ENCODE results near the gene SPECC1.
A peak's percentile ranks its signal among the peaks of the same experiment; 100 is the strongest.
"Not testable (repeated sequence)": the region's sequence is repeated elsewhere in the genome, so short reads cannot be mapped to it uniquely, and the experiment has no call there.

Gene SPECC1

DNA sequence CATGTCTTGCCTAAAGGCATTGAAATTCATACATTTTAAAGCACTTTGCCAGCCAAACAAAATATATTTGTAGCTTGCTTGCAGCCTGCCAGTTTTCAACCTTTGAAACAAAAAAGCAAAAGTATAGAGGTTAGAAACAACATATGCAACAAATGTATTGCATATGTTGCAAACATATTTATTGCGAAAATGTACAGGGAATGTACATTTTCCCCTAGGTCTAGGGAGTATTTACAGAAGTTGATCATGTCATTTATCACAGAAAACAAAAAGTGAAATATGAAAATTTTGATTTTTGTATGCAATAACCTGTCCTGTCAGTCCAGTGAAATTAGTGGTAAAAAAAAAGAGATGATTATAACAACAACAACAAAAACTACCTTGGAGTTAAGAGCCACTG is 171.5 kb downstream of the SPECC1 start:
- DNase-seq = no peak

DNA sequence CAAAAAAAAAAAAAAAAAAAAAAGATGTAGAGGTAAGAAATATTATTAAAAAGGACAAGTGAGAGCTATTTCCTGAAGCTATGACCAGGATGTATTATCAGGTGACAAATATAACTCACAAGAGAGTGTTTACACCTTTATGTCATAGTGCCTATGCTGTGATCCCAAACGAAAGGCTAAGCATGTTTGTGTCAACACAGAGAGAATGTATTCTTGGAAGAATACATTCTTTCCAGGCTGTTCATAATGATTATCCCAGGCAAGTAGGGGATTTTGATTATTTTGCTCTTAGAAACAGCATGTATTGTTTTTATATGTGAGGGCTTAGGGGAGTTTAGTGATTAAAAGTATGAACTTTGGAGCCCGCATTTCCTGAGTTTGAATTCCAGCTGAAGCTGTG is 175.0 kb downstream of the SPECC1 start:
- DNase-seq = no peak

- DNase-seq = no peak
Observed at GRCh38 chr17:20184977-20185619, 175.9 kb downstream of the SPECC1 start.

DNA sequence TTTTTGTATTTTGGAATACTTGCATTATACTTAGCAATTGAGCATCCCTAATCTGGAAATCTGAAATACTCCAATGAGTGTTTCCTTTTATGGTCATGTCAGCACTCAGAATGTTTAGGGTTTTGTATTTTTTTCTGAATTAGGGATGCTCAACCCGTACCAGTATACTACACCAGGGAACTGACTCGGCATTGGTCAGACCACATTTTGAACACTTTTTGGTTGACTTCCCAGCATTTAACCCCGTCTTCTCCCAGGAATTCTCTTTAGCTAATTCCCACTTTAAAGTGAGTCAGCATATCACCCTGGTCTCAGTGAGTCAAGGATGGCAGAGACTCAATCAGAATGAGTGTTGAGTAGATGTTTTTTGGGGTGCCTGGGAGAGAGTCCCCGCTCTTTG is 177.9 kb downstream of the SPECC1 start:
- no peak for DNase-seq

- DNase-seq = no peak
Observed at GRCh38 chr17:20189302-20189701, 180.1 kb downstream of the SPECC1 start.

GRCh38 chr17:20189979-20190378 is 180.8 kb downstream of the SPECC1 start:
- no peak for DNase-seq

DNA sequence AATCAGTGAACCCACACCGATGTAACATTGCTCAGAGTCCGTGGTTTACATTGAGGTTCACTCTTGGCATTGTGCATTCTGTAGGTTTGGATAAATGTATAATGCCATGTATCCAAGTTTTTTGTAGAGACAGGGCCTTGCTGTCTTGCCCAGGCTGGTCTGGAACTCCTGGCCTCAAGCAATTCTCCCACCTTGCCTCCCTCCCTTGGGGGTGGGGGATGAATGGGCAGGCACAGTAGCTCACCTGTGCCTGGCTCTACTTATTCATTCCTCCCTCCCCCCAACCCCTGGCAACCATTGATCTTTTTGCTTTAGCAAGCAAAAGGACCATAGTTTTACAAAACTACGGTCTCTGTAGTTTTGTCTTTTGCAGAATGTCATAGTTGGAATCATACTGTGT is 181.4 kb downstream of the SPECC1 start:
- DNase-seq = no peak

GRCh38 chr17:20191056-20191455 is 181.9 kb downstream of the SPECC1 start:
- DNase-seq = no peak

- not testable (repeated sequence) for DNase-seq
Observed at GRCh38 chr17:20196286-20196685, 187.1 kb downstream of the SPECC1 start.

GRCh38 chr17:20197272-20197926 is 188.2 kb downstream of the SPECC1 start:
- DNase-seq = no peak

GRCh38 chr17:20200016-20200795 is 191.0 kb downstream of the SPECC1 start:
- DNase-seq = no peak

DNA sequence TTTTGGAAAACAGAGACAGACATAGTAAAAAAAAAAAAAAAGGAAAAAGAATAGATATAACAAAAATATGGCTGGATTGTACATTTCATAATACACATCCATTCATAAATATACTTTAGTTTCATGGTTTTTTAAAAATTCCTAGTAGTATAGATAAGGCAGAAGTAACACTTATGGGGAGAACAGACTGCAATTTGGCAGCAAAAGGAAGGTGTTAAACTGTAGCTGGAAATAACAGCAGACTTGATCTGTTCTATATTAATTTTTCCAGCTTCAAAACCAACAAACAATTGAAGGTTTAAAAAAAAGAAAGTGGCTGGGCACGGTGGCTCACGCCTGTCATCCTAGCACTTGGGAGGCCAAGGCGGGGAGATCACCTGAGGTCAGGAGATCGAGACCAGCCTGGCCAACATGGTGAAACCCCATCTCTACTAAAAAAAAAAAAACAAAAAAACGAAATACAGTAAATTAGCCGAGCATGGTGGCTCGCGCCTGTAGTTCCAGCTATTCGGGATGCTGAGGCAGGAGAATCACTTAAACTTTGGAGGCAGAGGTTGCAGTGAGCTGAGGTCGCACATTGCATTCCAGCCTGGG is 191.8 kb downstream of the SPECC1 start:
- no peak for DNase-seq

GRCh38 chr17:20202141-20202621 is 193.0 kb downstream of the SPECC1 start:
- DNase-seq = no peak

DNA sequence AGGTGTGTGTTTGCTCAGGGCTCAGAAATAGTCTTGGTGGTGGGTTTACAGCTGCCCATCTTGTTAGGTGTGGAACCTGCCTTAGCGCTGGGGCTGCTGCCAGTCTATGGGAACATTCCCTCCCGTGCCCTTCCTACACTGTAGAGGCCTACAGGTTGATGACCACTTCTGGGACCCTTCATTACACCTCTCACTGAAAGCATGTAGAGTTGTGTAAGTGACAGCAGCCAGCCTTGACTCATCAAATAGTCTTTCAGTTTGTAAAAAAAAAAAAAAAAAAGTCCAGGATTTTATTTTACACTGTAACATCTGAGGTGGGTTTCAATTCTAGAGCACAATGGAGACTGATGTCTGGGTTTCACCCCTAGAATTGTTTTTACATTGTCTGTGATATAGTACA is 193.9 kb downstream of the SPECC1 start:
- DNase-seq = no peak

DNA sequence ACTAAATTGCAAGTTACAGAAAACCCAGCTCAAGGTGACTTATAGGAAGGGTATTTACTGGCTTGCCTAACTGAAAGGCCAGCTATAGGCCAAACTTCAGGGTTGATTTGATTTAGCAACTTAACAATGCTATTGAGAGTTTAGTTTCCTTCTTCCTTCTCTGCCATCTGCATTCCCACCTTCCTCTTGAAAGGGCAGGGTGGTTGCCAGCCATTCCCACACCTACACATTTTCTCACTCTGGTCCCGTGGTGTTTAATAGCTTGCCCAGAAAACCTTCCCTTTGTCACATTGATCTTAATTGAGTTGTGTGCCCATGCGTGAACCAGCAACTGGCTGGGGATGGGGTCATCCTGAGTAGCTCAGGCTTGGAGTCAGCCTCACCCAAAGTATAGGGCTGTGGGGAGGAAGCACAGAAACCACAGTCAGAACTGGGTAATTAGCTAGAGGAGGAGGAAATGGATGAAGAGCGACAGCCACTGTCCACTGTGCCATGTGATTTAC is 194.7 kb downstream of the SPECC1 start:
- DNase-seq = no peak

GRCh38 chr17:20205609-20206008 is 196.4 kb downstream of the SPECC1 start:
- DNase-seq = no peak

DNA sequence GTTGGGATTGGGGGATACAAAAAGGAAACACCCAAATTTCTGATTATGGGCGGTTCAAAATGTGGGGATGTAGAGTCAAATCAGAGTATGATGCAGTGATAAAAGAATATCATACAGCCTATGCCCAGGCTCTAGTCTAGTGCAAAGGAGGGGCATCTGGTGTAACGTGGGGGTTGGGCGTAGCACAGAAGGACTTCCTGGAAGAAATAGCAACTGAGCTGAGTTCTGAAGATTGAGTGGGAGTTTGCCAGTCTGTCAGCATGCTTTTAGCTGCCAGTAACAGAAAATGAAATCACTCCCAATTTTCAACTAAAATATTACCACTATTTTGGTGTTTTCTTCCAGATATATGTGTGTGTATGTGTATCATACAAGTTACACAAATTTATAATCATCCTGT is 196.9 kb downstream of the SPECC1 start:
- peak in 1 of 2 donors; percentile 14 for DNase-seq

DNA sequence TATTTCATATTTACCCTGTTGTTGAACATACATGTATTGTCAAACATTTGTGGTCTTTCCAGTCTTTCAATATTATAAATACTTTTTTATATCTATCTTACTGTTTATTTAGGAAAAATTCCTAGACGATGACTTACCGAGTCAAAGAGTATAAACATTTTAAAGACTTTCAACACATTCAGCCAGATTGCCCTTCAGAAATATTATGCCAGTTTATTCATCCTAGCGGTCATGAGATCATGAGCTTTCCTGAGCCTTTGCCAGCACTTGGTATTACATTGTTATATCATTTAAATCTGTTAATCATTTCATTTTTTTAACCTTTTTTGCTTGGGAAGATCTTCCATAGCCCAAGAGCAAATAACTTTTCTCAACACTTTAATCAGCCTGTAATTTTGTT is 197.4 kb downstream of the SPECC1 start:
- no peak for DNase-seq

DNA sequence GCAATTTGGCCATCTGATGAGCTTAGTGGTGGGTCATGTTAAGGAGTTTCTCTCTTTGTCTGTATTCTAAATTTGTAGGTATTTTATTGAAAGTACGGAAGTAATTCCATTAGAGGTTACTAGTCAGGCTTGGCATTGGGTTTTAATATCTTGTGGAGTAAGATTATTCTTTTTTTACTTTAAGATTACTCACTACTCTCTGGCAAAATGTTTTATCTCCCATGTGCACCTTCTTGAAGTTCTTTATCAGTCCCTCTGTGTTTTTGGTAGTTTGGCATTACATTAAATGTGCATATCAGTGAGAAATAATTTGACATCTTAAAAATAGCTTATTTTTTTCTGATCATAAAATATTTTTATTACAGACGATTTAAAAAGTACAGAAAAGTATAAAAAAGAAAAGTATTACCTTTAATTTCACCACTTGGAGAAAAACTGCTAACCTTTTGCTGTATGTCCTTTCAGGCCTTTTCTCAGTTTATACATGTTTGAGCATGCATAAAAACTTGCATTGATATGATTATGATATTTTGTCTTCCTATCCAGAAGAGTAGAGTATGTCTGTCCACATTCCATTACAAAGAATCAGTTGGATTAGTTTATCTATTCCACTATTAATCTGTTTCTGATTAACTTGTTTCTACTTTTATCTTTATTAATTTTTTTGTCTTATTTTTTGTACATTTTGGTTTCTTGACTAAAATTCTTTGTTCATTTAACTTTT is 198.3 kb downstream of the SPECC1 start:
- no peak for DNase-seq

DNA sequence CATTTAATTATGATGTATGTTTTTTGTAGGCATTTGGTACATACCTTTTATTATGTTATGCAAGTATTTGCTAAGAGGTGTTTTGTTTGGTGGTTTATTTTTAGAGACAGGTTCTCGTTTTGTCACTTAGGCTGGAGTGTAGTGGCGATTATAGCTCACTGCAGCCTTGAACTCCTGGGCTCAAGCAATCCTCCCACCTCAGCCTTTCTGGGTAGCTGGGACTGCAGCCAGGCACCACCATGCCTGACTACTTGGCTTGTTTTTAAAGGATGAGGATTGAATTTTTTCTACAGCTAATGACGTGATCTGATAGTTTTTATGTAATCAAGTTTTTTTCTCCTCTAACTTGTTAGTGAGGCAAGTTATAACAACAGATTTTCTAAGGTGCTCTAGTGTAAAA is 199.6 kb downstream of the SPECC1 start:
- DNase-seq = no peak

DNA sequence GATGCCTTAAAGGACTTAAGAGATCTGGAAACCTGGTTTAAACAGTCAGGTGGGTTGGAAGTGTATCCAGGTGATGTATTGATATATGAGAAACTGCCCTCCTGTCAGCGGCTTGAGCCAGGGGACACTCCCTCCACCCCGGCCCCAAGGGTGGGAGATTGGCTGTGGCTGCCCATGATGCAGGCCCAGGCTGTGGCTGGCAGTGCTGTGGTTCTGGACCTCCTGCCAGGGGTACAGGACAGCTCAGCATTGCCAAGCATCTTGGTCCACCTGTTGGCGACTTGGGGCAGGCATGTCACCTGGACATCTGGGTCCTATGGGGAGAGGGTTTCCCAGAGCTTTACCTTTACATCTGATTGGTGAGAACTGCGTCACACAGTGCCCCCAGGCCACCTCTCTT is 201.0 kb downstream of the SPECC1 start:
- no peak for DNase-seq

DNA sequence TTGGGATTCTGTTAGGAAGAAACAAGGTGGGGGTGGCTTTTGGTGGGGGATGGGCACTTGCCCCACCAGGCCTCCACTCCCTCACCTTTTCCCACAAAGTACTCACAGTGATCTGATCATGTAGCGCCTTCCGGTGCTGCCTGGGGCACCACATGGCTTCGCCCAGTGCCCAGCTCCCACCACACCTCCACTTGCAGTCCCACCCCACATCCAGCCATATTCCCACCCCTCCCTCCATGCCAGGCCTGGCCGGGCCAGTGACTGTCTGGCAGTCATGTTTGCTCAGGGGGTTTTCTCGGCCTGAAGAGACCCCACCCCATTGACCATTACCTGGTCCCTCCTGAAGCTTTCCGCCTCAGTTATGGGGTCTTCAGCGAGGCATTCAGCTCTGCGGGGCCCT is 201.5 kb downstream of the SPECC1 start:
- DNase-seq = no peak

DNA sequence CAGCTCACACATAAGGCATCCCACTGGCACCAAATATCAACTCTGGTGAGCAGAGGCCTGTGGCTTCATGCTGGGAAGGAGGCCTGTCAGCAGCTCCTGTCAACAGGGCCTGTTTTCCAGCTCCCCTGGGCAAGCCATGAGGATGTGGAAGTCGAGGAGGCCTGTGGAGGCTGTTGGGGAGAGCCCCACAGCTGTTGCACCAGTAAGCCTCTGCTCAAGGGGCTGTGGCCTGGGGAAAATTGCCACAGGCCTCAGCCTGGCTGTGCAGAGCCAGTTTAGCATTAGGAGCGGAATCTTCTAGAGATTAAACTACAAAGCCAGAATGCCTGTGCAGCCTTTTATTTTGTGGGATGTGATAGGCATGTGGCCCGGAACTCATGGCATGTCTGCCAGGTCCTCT is 202.1 kb downstream of the SPECC1 start:
- no peak for DNase-seq

Data from stimulated activated CD4-positive, alpha-beta T cell treated with anti-CD3 and anti-CD28 coated beads, Interleukin-2, amount 100 ng/mL, for 24 hours (primary cell).